GM12878 (cell line): Measurements from ENCODE around the gene PNMT. TPM values are rescaled to one million over a fixed set of nuclear protein-coding genes. Genes with fewer than 3 reads are reported as not detected.

Experiments
- ATAC-seq: fragments of 200-7000 bp; cut with Tn5 transposase; 3 replicates; pipeline ENCODE4 v1.9.1; 2020; ENCODE audit warnings: mild to moderate bottlenecking, moderate library complexity
- BruUV-seq: library from RNA; stranded (reverse); fragments of 400-500 nt; replicated peaks from 2 replicates; lab custom pipeline; 2021; lab: Mats Ljungman, UMichigan
- CTCF ChIA-PET: fragments of 300-600 bp; sonication (Branson Sonifier 250); formaldehyde crosslinking; extraction: SDS; loops from one replicate; lab custom pipeline; 2021; ENCODE audit warnings: inconsistent platforms; lab: Yijun Ruan, JAX
- POLR2A ChIA-PET: fragments of 350-600 bp; formaldehyde crosslinking; extraction: SDS; loops from one replicate; lab custom pipeline; 2021; ENCODE audit warnings: inconsistent platforms; lab: Charles Lee
- RAD21 ChIA-PET: fragments of 300-600 bp; sonication (Branson Sonifier 250); formaldehyde crosslinking; loops from one replicate; lab custom pipeline; 2023; ENCODE audit warnings: antibody characterized with exemption; ENCODE audit not compliant: unreplicated experiment; lab: Charles Lee
- SMC1A ChIA-PET: fragments of 300-600 bp; sonication (Branson Sonifier 250); formaldehyde crosslinking; loops from one replicate; lab custom pipeline; 2023; ENCODE audit not compliant: unreplicated experiment, uncharacterized antibody; lab: Charles Lee
- DNase-seq: peaks from one replicate; pipeline ENCODE4 v3.0.0-alpha.2; 2011; ENCODE audit warnings: low read depth, low spot score
- FAIRE-seq: peaks from 3 replicates; lab custom pipeline; 2011; peaks lifted over from hg19 to GRCh38; lab: Jason Lieb, UNC
- H2AFZ ChIP-seq: 2 replicates; pipeline ENCODE4 v1.6.0; 2011; ENCODE audit warnings: low read depth, low read length, control low read depth; ENCODE audit not compliant: control insufficient read depth
- H3K27ac ChIP-seq: 2 replicates; pipeline ENCODE4 v1.5.1; 2011; ENCODE audit warnings: control low read depth; ENCODE audit not compliant: control insufficient read depth, insufficient read depth
- H3K27me3 ChIP-seq, 2 experiments: replicated peaks in 1 of 2; 2 replicates each; pipeline versions ENCODE4 v1.6.0 to v1.6.1; 2011; ENCODE audit warnings: low read length in 1 of 2; ENCODE audit not compliant: control insufficient read depth in 2 of 2, insufficient read depth in 2 of 2
- H3K36me3 ChIP-seq, 2 experiments: 2 replicates each; pipeline ENCODE4 v1.5.1; 2011; ENCODE audit warnings: low read length in 1 of 2; ENCODE audit not compliant: control insufficient read depth in 2 of 2, insufficient read depth in 2 of 2
- H3K4me1 ChIP-seq: 2 replicates; pipeline ENCODE4 v1.6.1; 2011; ENCODE audit warnings: mild to moderate bottlenecking, low read length, moderate library complexity, mixed read lengths; ENCODE audit not compliant: control insufficient read depth, insufficient read depth
- H3K4me2 ChIP-seq: 2 replicates; pipeline ENCODE4 v1.6.0; 2011; ENCODE audit warnings: control low read depth; ENCODE audit not compliant: control insufficient read depth, insufficient read depth
- H3K4me3 ChIP-seq: fragments of 200-600 bp; sonication (generic); 2 replicates; pipeline ENCODE4 v1.5.1; 2016
- H3K79me2 ChIP-seq: 2 replicates; pipeline ENCODE4 v1.6.0; 2011; ENCODE audit warnings: low read length; ENCODE audit not compliant: control insufficient read depth, insufficient read depth
- H3K9ac ChIP-seq: 2 replicates; pipeline ENCODE4 v1.8.0; 2011; ENCODE audit warnings: low read length, control low read depth, mixed read lengths; ENCODE audit not compliant: control insufficient read depth, insufficient read depth
- H3K9me3 ChIP-seq: replicated peaks from 3 replicates; pipeline ENCODE4 v1.5.1; 2011; ENCODE audit warnings: mild to moderate bottlenecking, low read length; ENCODE audit not compliant: control insufficient read depth, insufficient read depth
- H4K20me1 ChIP-seq: 2 replicates; pipeline ENCODE4 v1.6.0; 2011; ENCODE audit not compliant: control insufficient read depth, insufficient read depth
- ASH2L ChIP-seq: fragments of 300-600, 200-600 bp; sonication (generic); IDR thresholded peaks from 2 replicates; pipeline ENCODE4 v1.6.1; 2017; ENCODE audit warnings: low read depth, mild to moderate bottlenecking, borderline replicate concordance
- HDAC6 ChIP-seq: fragments of 200-600 bp; sonication (generic); IDR thresholded peaks from one replicate; pipeline ENCODE4 v1.8.0; 2017; ENCODE audit warnings: antibody characterized with exemption; ENCODE audit not compliant: unreplicated experiment
- IKZF1 ChIP-seq: fragments of 450-650 bp; conservative IDR thresholded peaks from 2 replicates; pipeline ENCODE4 v1.6.1; 2017; ENCODE audit warnings: antibody characterized with exemption, mild to moderate bottlenecking
- KAT2A ChIP-seq: conservative IDR thresholded peaks from 2 replicates; pipeline ENCODE4 v1.6.1; 2011; ENCODE audit warnings: low read depth, low read length; ENCODE audit not compliant: control insufficient read depth
- NR2C2 ChIP-seq: IDR thresholded peaks from 2 replicates; pipeline ENCODE4 v1.6.1; 2011; ENCODE audit warnings: borderline replicate concordance, low read depth; ENCODE audit not compliant: control insufficient read depth, insufficient read length
- POLR2A ChIP-seq: IDR thresholded peaks from 2 replicates; pipeline ENCODE4 v1.6.1; 2011; ENCODE audit warnings: low read depth, mild to moderate bottlenecking, low read length
- POU2F2 ChIP-seq: IDR thresholded peaks from 3 replicates; pipeline ENCODE4 v1.6.1; 2011; ENCODE audit warnings: low read depth, mild to moderate bottlenecking, low read length, borderline replicate concordance
- SMARCA5 ChIP-seq: fragments of 450-650 bp; IDR thresholded peaks from 2 replicates; pipeline ENCODE4 v1.6.1; 2017; ENCODE audit warnings: mild to moderate bottlenecking
- ZNF24 ChIP-seq: fragments of 450-650 bp; IDR thresholded peaks from 2 replicates; pipeline ENCODE4 v1.6.1; 2017; ENCODE audit warnings: antibody characterized with exemption, mild to moderate bottlenecking
- WGBS: methylation state at CpG from one replicate; pipeline ENCODE4 v1.1.6; 2016; ENCODE audit warnings: low lambda C conversion rate; ENCODE audit not compliant: insufficient replicate concordance, insufficient coverage; ENCODE audit errors: missing lambda C conversion rate; 5-methylcytosine and 5-hydroxymethylcytosine counted together
- in situ Hi-C: fragments of 300-500 bp; cut with MboI; formaldehyde crosslinking; loops from 9 replicates; pipeline ENCODE4 v1.14.3; 2018; ENCODE audit warnings: mixed read lengths
- intact Hi-C: fragments of 100-400 bp; cut with micrococcal nuclease; formaldehyde crosslinking; loops from one replicate; pipeline ENCODE4 v1.14.2; 2022; ENCODE audit not compliant: unreplicated experiment
- polyA plus RNA-seq, 11 experiments: library from polyadenylated mRNA; depleted of rRNA in 4 of 11; unstranded in 6 of 11; stranded (reverse) in 5 of 11; fragments of >200 nt; fragmentation: Nextera tagmentation in 4 of 11; fragmentation: Illumina TruSeq in 1 of 11; extraction: Ambion mirVana in 4 of 11; extraction: Trizol in 1 of 11; gene quantifications; 1 replicate in 1 of 11; 2 replicates in 10 of 11; pipeline versions ENCODE4 v1.2.1 to v1.2.3, GENCODE V29; 2011 to 2016; ENCODE audit warnings: inconsistent platforms in 2 of 11, missing spikeins in 2 of 11, low read depth in 1 of 11
- total RNA-seq, 4 experiments: library from RNA; depleted of rRNA in 3 of 4; stranded (reverse); fragments of >200 nt in 3 of 4; fragmentation: Illumina TruSeq in 1 of 4; extraction: Trizol in 1 of 4; gene quantifications; 2 replicates each; pipeline versions ENCODE4 v1.2.1 to v1.2.3, GENCODE V29; 2013 to 2021
- TF ChIP-seq, protein P1 (sequence below): fragments of 450-650 bp; IDR thresholded peaks from 2 replicates; pipeline ENCODE4 v1.6.1; 2018; ENCODE audit warnings: borderline replicate concordance, mild to moderate bottlenecking; ENCODE audit not compliant: partially characterized antibody
- TF ChIP-seq, protein P2 (sequence below): fragments of 150-350 bp; IDR thresholded peaks from 2 replicates; pipeline ENCODE4 v1.6.1; 2014; ENCODE audit warnings: mild to moderate bottlenecking, low read depth, low read length
- TF ChIP-seq, protein P3 (sequence below): fragments of 450-650 bp; formaldehyde crosslinking; IDR thresholded peaks from 2 replicates; pipeline ENCODE4 v1.4.0; 2020; ENCODE audit warnings: mild to moderate bottlenecking, moderate library complexity

PNMT gene
- total and polyA plus RNA-seq, 10 of the 15 experiments (the other 5 are each of a cell fraction or from before 2014, with no cell fraction given): not detected

DNA sequence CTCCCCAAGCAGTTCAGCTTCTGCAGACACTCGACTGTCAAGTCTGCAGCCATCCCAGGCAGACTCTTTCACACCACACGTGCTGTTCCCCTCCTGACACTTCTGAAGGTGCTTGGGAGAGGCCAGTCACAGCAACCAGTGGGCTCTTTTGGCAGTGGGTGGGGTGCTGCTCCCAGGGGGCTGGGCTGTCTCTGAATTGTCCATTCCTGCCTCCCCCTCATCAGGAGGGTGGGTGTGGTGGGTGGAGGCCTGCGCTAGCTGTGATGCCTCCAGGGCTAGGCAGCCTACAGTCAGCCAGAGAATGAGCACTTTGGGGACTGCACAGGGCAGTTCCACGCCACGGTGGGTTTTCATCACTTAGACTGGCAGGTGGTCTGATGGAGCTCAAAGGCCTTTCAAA is 21.0 kb upstream of the PNMT start:
- BruUV-seq: no TSS peak
- no peak overlapping the region for H2AFZ ChIP-seq
- FAIRE-seq: no peak
- H3K9ac ChIP-seq: no peak overlapping the region
- no peaks in the 10 kb centered on the region for H3K27me3 ChIP-seq
- TF ChIP-seq HDAC6 (no peak), SMARCA5 (no peak), POU2F2 (no peak), NR2C2 (no peak), KAT2A (no peak), IKZF1 (no peak), ZNF24 (no peak), POLR2A (no peak), ASH2L (no peak)
- TF ChIP-seq, protein P1, sequence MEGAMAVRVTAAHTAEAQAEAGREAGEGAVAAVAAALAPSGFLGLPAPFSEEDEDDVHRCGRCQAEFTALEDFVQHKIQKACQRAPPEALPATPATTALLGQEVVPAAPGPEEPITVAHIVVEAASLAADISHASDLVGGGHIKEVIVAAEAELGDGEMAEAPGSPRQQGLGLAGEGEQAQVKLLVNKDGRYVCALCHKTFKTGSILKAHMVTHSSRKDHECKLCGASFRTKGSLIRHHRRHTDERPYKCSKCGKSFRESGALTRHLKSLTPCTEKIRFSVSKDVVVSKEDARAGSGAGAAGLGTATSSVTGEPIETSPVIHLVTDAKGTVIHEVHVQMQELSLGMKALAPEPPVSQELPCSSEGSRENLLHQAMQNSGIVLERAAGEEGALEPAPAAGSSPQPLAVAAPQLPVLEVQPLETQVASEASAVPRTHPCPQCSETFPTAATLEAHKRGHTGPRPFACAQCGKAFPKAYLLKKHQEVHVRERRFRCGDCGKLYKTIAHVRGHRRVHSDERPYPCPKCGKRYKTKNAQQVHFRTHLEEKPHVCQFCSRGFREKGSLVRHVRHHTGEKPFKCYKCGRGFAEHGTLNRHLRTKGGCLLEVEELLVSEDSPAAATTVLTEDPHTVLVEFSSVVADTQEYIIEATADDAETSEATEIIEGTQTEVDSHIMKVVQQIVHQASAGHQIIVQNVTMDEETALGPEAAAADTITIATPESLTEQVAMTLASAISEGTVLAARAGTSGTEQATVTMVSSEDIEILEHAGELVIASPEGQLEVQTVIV: no peak
- TF ChIP-seq, protein P2, sequence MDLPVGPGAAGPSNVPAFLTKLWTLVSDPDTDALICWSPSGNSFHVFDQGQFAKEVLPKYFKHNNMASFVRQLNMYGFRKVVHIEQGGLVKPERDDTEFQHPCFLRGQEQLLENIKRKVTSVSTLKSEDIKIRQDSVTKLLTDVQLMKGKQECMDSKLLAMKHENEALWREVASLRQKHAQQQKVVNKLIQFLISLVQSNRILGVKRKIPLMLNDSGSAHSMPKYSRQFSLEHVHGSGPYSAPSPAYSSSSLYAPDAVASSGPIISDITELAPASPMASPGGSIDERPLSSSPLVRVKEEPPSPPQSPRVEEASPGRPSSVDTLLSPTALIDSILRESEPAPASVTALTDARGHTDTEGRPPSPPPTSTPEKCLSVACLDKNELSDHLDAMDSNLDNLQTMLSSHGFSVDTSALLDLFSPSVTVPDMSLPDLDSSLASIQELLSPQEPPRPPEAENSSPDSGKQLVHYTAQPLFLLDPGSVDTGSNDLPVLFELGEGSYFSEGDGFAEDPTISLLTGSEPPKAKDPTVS: no peak
- TF ChIP-seq, protein P3, sequence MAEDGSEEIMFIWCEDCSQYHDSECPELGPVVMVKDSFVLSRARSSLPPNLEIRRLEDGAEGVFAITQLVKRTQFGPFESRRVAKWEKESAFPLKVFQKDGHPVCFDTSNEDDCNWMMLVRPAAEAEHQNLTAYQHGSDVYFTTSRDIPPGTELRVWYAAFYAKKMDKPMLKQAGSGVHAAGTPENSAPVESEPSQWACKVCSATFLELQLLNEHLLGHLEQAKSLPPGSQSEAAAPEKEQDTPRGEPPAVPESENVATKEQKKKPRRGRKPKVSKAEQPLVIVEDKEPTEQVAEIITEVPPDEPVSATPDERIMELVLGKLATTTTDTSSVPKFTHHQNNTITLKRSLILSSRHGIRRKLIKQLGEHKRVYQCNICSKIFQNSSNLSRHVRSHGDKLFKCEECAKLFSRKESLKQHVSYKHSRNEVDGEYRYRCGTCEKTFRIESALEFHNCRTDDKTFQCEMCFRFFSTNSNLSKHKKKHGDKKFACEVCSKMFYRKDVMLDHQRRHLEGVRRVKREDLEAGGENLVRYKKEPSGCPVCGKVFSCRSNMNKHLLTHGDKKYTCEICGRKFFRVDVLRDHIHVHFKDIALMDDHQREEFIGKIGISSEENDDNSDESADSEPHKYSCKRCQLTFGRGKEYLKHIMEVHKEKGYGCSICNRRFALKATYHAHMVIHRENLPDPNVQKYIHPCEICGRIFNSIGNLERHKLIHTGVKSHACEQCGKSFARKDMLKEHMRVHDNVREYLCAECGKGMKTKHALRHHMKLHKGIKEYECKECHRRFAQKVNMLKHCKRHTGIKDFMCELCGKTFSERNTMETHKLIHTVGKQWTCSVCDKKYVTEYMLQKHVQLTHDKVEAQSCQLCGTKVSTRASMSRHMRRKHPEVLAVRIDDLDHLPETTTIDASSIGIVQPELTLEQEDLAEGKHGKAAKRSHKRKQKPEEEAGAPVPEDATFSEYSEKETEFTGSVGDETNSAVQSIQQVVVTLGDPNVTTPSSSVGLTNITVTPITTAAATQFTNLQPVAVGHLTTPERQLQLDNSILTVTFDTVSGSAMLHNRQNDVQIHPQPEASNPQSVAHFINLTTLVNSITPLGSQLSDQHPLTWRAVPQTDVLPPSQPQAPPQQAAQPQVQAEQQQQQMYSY (CRISPR knock-in tag): no peak
- H3K4me2 ChIP-seq: no peak overlapping the region
- in situ Hi-C loops (no loop called here), intact Hi-C loops (no loop called here)
- no peaks in the 10 kb centered on the region for H3K4me1 ChIP-seq
- ChIA-PET SMC1A (interaction anchor here (1.2 kb wide), 1 partner anchor 26 kb away, joined by 3 read pairs; no protein-coding TSS in a partner anchor), POLR2A (no interaction called here), RAD21 (no interaction called here), CTCF (interaction anchor here (0.8 to 8.8 kb wide), 5 partner anchors 13 to 82 kb away, joined by 3 to 100 read pairs (median 4); no protein-coding TSS in a partner anchor)
- no peak for DNase-seq
- no peaks in the 10 kb centered on the region for H3K9me3 ChIP-seq
- H3K27ac ChIP-seq: no peak overlapping the region
- peaks cover 2% of the 10 kb centered on the region for H3K79me2 ChIP-seq
- no peak for ATAC-seq
- 88% methylated on average over 5 of the region's 5 CpGs for WGBS
- no peaks in the 10 kb centered on the region for H4K20me1 ChIP-seq
- no peaks in the 10 kb centered on the region; a peak in 2 of 4 replicates for H3K36me3 ChIP-seq
- H3K4me3 ChIP-seq: no peak overlapping the region
